ENCODE results near the gene AGFG1.
"Not testable (repeated sequence)": the region's sequence is repeated elsewhere in the genome, so short reads cannot be mapped to it uniquely, and the experiment has no call there.

The AGFG1 gene

DNA sequence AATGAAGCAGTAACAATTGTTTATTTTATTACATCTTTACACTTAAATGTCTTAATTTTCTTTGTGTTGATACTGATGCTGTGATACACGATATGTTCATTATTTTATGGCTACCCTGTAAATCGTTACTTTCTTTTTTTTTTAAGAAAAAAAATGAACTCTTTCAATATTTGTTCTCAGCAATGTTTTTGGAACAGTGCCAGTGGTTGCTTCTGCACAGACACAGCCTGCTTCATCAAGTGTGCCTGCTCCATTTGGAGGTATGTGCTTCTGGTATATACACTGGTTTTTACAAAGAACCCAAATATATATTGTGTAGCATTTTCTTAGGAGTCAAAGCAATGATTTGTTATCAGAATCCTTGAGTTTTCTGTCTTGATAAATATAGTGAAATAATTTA is 64.5 kb downstream of the AGFG1 start:
- TF ChIP-seq, protein P1, sequence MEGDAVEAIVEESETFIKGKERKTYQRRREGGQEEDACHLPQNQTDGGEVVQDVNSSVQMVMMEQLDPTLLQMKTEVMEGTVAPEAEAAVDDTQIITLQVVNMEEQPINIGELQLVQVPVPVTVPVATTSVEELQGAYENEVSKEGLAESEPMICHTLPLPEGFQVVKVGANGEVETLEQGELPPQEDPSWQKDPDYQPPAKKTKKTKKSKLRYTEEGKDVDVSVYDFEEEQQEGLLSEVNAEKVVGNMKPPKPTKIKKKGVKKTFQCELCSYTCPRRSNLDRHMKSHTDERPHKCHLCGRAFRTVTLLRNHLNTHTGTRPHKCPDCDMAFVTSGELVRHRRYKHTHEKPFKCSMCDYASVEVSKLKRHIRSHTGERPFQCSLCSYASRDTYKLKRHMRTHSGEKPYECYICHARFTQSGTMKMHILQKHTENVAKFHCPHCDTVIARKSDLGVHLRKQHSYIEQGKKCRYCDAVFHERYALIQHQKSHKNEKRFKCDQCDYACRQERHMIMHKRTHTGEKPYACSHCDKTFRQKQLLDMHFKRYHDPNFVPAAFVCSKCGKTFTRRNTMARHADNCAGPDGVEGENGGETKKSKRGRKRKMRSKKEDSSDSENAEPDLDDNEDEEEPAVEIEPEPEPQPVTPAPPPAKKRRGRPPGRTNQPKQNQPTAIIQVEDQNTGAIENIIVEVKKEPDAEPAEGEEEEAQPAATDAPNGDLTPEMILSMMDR (IDR thresholded peaks at IDR 0.05) = no peak
- Histone ChIP-seq H3K4me3 (no peak overlapping the region), H3K27ac (no peak overlapping the region)
- DNase-seq (ENCODE audit: low spot score) = no peak

DNA sequence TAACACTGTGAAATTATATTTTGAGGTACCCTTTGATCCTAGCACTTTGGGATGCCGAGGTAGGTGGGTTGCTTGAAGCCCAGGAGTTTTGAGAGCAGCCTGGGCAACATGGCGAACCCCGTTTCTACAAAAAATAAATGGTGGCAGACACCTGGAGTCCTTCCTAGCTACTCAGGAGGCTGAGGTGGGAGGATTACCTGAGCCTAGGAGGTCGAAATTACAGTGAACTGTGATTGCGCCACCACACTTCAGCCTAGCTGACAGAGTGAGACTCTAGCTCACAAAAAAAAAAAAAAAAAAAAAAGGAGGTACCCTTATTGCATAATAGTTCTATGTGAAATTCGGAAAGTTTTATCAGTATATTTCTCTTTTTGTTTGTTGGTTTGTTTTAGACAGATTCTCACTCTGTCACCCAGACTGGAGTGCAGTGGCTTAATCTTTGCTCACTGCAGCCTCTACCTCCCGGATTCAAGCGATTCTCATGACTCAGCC is 67.6 kb downstream of the AGFG1 start:
- no peak overlapping the region for H3K27ac ChIP-seq
- TF ChIP-seq, protein P1 (IDR thresholded peaks at IDR 0.05) = no peak
- no peak for DNase-seq (ENCODE audit: low spot score)
- H3K4me3 ChIP-seq = no peak overlapping the region

DNA sequence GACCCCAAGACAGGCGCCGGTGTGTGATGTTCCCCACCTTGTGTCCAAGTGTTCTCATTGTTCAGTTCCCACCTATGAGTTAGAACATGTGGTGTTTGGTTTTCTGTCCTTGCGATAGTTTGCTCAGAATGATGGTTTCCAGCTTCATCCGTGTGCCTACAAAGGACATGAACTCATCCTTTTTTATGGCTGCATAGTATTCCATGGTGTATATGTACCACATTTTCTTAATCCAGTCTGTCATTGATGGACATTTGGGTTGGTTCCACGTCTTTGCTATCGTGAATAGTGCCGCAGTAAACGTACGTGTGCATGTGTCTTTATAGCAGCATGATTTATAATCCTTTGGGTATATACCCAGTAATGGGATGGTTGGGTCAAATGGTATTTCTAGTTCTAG is 68.4 kb downstream of the AGFG1 start:
- DNase-seq (ENCODE audit: low spot score); H3K4me3 ChIP-seq; H3K27ac ChIP-seq: not testable (repeated sequence)

DNA sequence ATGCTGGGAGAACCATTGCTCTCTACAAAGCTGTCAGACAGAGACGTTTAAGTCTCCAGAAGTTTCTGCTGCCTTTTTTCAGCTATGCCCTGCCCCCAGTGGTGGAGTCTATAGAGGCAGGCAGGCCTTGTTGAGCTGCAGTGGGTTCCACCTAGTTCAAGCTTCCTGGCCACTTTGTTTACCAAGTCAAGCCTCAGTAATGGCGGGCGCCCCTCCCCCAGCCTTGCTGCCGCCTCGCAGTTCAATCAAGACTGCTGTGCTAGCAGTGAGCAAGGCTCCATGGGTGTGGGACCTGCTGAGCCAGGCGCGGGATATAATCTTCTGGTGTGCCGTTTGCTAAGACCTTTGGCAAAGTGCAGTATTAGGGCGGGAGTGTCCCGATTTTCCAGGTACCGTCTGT is 74.0 kb downstream of the AGFG1 start:
- no peak overlapping the region for H3K27ac ChIP-seq
- TF ChIP-seq, protein P1 (IDR thresholded peaks at IDR 0.05) = no peak
- DNase-seq (ENCODE audit: low spot score) = no peak
- no peak overlapping the region for H3K4me3 ChIP-seq

DNA sequence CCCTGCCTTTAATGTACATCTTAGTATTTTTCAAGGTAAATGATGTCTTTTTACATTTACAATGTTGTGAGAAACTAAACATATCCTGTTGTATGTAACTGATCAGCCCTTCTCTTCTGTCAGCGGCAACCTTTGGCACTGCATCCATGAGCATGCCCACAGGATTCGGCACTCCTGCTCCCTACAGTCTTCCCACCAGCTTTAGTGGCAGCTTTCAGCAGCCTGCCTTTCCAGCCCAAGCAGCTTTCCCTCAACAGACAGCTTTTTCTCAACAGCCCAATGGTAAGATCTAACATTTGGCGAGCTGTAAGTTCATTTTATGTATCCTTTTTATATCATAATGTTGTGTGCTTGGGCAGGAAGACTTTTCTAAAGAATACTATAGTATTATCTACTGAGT is 79.9 kb downstream of the AGFG1 start:
- TF ChIP-seq, protein P1 (IDR thresholded peaks at IDR 0.05) = no peak
- no peak overlapping the region for H3K4me3 ChIP-seq
- DNase-seq (ENCODE audit: low spot score) = no peak
- H3K27ac ChIP-seq = no peak overlapping the region

DNA sequence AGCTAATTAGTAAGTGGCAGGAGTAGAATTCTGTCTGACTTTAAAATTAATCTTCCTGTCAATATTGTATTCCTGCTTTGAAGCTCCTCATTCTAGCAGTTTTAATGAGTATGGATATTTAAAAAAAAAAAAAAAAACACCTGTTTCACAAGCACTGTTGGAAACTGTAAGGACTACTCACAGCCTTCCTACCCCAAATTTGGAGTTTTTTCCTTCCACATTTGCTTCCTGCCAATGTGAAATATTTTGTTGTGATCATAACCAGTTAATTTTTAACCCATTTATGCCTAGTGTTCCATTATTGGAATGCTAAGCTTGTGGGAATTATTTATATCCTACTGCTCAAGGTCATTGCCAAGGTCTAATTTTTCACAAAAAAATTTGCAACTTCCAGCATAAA is 90.6 kb downstream of the AGFG1 start:
- DNase-seq (ENCODE audit: low spot score) = no peak
- Histone ChIP-seq H3K27ac (no peak overlapping the region), H3K4me3 (no peak overlapping the region)
- TF ChIP-seq, protein P1 (IDR thresholded peaks at IDR 0.05) = no peak

DNA sequence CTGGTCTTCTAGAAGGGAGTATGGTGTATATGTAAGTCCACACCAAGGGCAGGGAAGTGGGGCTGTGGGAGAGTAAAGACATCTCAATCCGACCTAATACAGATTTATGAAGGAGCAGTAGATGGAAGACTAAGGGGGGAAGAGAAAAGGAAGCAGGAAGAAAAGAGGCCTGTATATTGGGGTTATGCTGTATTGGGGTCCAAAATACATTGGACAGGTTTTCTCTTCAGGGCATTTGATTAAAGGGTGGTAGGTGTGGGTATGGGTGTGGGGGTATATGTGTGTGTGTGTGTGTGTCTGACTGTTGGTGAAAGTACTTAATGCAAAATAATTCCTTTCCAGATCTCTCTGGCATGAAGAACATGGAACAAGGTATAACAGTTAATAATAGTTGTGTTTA is 93.1 kb downstream of the AGFG1 start:
- H3K27ac ChIP-seq = no peak overlapping the region
- TF ChIP-seq, protein P1 (IDR thresholded peaks at IDR 0.05) = no peak
- no peak overlapping the region for H3K4me3 ChIP-seq
- no peak for DNase-seq (ENCODE audit: low spot score)

DNA sequence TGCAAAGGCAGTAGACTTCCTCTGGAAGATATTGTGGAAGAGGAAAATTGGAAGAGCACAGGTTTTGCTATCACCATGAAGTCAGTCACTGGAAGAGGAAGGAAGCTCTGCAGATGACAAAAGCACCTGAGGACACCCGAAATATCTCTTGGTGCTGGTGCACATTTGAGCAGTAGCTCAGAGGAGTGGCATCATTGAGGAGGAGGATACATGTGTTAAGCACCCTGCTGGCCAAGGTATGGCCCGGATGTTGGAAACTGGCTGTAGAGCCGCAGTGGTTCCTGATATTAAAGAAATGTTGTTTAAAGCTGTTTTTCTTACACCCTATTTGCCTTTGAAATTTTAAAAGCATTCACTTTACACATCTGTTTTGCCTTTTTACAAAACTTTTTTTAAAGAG is 94.1 kb downstream of the AGFG1 start:
- no peak for DNase-seq (ENCODE audit: low spot score)
- TF ChIP-seq, protein P1 (IDR thresholded peaks at IDR 0.05) = no peak
- H3K4me3 ChIP-seq = no peak overlapping the region

More for the DNA sequence above, 94.1 kb downstream of the AGFG1 start:
- no peak overlapping the region for H3K27ac ChIP-seq

All from coronary artery (tissue), 2 donors.